ENCODE data around the gene RNF223.
A peak's percentile ranks its signal among the peaks of the same experiment; 100 is the strongest.
"Not testable (repeated sequence)": the region's sequence is repeated elsewhere in the genome, so short reads cannot be mapped to it uniquely, and the experiment has no call there.

Gene RNF223

GRCh38 chr1:1069711-1070676 lies 4.1 kb downstream of the RNF223 start:
- TF ChIP-seq CTCF (conservative IDR thresholded peaks at IDR 0.05), result no peak
- peak overlapping the region; percentile 96 for H3K27ac ChIP-seq

- no peak for TF ChIP-seq CTCF (conservative IDR thresholded peaks at IDR 0.05)
- peak overlapping the region; percentile 96 for H3K27ac ChIP-seq
These were observed 4.9 kb downstream of the RNF223 start for GRCh38 chr1:1069056-1069710.

DNA sequence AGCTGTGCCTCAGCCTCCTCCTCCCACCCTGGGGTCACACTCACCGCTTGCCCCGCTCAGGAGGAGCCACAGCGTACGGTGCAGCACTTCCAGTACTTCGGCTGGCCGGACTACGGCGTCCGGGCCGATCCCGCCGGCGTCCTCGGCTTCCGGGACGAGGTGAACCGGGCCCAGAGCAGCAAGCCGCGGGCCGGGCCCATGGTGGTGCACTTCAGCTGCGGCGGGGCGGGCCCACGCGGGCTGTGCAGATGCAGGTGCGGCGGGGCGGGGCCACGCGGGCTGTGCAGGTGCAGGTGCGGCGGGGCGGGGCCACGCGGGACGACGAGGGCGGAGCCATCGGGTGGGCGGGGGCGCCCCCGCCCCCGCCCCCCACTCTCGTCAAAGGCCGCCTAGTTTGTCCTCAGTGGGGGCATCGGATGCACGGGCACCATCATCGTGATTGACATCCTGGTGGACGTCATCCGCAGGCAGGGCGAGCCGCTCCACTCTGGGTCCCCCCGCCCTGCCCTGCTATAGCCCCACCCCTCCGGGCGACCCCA lies 5.5 kb downstream of the RNF223 start:
- peak overlapping the region; percentile 96 for H3K27ac ChIP-seq

DNA sequence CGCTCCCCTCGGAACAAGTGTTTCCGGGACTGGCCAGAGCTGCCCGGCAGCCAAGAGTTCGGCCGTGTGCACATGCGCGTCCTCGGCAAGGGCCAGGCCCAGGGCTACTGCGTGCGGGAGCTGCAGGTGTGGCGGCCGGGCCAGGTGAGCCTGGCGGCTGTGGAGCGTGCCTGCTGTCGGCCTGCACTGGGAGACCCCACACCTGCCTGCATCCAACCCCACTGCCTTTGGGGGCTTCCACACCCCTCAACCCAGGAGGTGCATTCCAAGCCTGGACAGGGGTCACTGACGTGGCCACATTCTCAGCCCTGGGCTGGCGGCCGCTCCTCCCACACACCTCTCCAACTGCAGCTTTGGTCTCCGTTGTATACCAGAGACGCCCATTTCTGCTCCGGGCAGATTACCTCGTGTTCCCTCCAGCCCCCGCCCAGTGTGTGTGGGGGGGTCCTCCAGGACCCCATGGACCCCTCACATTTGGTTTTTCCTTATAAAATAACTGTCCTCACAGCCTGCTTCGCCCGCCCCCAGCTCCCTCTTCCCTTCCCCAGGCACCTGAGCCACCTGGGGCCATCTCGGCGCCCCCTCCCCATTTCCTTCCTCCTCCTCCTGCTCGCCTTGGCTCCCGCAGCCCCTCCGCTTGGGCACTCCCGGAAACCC lies 6.1 kb downstream of the RNF223 start:
- H3K27ac ChIP-seq, result peak overlapping the region; percentile 96
- no peak for TF ChIP-seq CTCF (conservative IDR thresholded peaks at IDR 0.05)

More for the DNA sequence above, 5.5 kb downstream of the RNF223 start:
- TF ChIP-seq CTCF (conservative IDR thresholded peaks at IDR 0.05), result no peak

DNA sequence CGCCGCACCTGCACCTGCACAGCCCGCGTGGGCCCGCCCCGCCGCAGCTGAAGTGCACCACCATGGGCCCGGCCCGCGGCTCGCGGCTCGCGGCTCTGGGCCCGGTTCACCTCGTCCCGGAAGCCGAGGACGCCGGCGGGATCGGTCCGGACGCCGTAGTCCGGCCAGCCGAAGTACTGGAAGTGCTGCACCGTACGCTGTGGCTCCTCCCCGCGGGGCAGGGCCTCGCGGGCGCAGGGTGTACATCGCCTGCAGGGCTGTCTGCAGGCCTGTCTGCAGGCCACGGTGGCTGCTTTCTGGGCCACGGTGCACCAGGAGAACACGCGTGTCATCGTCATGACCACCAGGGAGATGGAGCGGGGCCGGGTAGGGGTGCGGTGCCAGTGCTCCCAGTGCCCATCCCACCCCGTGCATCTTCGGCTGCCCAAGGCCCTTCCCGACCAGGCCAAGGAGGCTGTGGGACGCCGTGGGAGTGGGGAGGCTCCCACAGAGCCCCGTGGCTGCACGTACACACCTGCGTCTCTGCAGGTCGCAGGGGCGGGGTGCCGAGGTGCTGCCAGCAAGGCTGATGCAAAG lies 6.7 kb downstream of the RNF223 start:
- peak overlapping the region; percentile 96 for H3K27ac ChIP-seq
- TF ChIP-seq CTCF (conservative IDR thresholded peaks at IDR 0.05), result no peak

DNA sequence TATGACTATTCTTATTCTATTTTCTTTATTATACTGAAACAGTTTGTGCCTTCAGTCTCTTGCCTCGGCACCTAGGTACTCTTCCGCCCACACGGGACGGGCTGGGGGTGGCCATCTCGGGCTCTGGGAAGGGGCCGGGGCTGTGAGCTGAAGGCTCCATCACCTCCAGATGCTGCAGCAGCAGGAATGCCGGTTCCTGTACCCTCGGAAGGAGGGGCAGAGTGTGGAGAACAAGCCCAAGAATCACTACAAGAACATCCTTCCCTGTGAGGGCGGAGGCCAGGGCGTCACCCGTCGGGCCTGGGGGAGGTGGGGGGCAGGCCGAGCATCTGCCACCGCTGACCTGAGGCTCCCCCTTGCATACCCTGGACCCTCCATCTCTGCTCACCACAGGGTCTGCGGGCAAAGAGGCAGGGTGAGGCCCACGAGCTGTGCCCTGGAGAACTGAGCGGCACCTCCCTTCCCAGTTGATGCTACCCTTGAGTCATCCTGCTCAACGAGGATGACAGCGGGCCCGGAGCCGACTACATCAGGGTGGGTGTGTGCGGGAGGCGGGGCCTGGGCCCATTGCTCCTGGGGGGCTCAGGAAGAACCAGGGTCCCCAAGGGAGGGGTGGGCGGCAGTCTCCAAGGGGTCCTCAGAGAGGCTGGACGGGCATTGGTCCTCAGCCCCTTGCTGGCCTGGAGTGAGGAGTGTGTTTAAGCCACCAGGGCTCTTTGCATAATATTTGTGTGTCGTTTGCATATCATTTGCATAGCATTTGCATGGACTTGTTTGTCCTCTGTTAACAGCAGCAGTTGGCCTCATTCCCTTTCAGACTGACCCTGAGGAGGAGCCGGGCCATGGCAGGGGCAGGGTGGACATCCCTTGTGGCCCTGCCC lies 7.5 kb downstream of the RNF223 start:
- peak overlapping the region; percentile 96 for H3K27ac ChIP-seq
- no peak for TF ChIP-seq CTCF (conservative IDR thresholded peaks at IDR 0.05)

DNA sequence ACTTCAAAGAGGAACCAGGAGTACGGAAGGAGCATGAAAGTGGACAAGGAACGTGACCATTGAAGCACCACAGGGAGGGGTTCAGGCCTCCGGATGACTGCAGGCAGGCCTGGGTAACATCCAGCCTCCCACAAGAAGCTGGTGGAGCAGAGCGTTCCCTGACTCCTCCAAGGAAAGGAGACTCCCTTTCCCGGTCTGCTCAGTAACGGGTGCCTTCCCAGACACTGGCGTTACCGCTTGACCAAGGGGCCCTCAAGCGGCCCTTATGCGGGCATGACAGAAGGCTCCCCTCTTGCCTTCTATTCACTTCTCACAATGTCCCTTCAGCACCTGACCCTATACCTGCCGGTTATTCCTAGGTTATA lies 8.2 kb downstream of the RNF223 start:
- not testable (repeated sequence) for H3K27ac ChIP-seq
